Activated CD4-positive, alpha-beta T cell treated with anti-CD3 and anti-CD28 coated beads, Interleukin-2, Interleukin-4, amounts not matched to agents 100 ng/mL and 50 ng/mL, durations not matched to agents 16 hours and 8 hours (primary cell): ENCODE data around the gene DAGLB.
A peak's percentile ranks its signal among the peaks of the same experiment; 100 is the strongest.
"Not testable (repeated sequence)": the region's sequence is repeated elsewhere in the genome, so short reads cannot be mapped to it uniquely, and the experiment has no call there.

Experiments used
- DNase-seq: peaks from one replicate; pipeline ENCODE4 v3.0.0-alpha.2; 2020; ENCODE audit warnings: low spot score

DAGLB gene, protein sequence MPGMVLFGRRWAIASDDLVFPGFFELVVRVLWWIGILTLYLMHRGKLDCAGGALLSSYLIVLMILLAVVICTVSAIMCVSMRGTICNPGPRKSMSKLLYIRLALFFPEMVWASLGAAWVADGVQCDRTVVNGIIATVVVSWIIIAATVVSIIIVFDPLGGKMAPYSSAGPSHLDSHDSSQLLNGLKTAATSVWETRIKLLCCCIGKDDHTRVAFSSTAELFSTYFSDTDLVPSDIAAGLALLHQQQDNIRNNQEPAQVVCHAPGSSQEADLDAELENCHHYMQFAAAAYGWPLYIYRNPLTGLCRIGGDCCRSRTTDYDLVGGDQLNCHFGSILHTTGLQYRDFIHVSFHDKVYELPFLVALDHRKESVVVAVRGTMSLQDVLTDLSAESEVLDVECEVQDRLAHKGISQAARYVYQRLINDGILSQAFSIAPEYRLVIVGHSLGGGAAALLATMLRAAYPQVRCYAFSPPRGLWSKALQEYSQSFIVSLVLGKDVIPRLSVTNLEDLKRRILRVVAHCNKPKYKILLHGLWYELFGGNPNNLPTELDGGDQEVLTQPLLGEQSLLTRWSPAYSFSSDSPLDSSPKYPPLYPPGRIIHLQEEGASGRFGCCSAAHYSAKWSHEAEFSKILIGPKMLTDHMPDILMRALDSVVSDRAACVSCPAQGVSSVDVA

DNA sequence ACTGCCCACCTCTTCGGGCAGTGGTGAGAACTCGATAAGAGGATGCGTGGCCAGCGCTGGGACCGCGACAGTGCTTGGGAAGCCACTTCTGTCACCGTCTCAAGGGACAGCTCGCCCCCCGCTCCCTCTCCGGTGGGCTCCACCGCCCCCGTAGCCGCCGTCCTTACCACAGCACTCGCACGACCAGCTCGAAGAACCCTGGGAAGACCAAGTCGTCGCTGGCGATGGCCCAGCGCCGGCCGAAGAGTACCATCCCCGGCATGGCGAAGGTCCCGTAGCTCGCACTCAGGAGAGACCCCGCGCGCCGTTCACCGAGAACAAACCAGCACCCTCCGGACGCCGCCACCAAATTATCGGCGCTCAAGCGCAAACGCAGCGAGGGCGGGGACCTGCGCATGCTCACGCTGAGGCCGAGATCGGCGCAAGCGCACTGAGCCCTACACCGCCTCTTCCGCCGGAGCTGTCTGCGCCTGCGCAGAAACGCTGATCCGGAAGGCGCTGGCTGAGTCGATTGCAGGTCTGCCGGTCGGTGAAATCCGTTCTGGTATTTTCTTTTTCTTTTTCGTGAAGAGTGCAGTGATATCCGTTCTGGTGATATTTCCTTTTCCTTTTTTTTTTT, at the start of gene DAGLB:
Gene DAGLB (minus strand): TSS at position 374 of the 619 bp plus-strand sequence. CDS start 112 bp downstream, at position 262.
- DNase-seq = peak; percentile 96

DNA sequence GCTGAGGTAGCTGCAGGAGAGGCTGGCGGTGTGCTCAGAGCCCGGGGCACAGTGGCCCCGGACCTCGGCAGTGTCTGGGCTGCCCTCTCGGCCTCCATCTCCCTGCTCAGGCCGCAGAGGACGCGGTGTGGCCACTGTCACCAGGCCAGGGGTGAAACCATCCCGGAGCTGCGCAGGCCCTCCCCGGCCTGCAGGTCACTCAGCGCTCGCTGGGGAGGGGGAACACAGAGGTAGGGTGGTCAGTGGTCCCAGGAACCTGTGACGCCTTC, 49.8 kb upstream of the DAGLB start:
- DNase-seq = no peak

DNA sequence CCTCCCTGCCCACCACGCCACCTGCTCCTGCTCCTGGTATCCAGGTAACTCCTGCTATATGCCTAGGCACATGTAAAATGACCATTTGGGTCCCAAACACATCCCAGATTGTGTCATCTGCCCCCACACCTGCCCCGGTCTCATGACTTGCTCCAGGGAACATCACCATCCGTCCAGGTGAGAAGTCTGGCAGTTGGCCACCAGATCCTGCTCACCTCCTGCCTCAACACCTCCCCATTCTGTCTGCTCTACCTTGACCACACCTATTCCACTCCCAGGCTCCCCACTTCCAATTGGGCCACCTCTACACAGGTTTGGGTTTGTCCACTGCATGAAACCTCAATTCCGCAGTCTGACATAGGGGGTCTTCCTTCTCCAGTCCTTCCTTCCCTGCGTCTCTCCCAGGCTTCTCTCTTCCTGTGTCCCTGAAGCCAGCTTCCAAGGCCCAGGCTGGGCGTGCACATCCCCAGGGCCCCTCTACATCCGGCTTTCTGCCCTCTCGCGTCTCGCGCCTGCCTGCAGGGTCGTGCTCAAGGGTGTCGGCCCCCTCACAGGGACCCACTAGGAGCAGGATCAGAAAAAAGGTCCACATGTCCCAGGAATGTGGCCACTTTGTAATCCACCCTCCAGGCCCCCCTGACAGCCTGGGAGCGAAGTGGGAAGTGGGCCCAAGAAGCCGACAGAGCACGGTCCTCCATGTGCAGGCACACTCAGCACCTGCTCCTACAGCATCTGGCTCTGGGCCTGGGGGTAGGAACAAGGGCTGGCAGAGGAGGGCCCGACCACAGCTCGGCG, 49.3 kb upstream of the DAGLB start:
- no peak for DNase-seq

DNA sequence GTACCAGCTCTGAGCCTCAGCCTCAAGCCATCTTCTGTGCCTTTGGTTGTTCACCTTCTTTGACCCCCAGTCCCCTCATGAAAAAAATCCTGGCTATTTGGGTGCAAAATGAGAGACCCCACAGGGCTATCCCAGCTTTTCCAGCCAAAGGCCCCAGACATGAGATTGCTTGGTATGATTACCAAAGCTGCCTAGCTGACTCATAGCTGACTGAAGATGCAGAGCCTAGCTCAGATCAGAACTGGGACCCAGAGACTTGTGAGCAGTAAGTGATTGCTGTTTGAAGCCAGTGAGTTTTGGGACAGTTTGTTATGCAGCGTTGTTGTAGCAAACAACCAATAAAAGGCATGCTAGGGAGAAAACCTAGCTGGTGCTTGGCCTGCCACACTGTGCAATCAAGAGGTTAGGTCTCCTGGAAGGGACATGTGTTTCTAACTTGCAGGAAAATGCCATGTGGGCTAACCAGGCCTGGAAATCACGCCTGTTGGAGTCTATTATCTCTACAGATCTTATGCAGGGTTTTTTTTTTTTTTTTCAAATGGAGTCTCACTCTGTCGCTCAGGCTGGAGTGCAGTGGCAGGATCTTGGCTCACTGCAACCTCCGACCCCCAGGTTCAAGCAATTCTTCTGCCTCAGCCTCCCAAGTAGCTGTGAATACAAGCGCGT, 48.0 kb upstream of the DAGLB start:
- no peak for DNase-seq

DNA sequence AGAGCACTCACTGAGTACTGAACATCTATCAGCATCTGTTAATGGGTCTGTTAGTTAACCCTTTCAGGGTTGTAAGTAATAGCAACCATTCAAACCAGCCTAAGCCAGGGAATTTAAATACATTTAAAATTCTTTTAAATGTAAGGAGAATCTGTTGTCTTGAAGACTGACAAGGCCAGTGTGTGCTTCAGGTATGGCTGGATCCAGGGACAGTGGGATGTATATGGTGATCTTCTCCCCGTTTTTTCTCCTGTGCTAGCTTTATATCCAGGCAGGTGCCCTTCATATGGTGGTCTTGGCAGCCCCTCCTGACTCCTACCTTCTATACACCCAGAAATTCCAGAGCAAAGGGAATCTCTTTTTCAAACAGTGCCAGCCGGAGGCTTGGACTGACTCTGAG, 46.6 kb upstream of the DAGLB start:
- DNase-seq = no peak

DNA sequence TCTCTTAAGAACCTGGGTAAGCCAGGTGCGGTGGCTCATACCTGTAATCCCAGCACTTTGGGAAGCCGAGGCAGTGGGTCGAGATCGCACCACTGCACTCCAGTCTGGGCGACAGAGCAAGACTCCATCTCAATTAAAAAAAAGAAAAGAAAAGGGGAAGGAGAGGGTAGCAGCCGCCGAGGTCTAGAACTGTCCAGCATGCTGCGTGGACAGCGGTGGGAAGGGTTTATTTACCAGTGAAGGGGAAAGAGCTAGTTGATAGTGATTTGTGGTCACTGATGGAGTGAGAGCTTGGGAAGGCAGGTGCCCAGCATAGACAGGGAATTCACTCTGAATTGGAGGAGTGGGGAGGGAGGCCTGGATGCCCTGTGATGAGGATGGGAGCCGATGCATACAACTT, 43.4 kb upstream of the DAGLB start:
- no peak for DNase-seq

DNA sequence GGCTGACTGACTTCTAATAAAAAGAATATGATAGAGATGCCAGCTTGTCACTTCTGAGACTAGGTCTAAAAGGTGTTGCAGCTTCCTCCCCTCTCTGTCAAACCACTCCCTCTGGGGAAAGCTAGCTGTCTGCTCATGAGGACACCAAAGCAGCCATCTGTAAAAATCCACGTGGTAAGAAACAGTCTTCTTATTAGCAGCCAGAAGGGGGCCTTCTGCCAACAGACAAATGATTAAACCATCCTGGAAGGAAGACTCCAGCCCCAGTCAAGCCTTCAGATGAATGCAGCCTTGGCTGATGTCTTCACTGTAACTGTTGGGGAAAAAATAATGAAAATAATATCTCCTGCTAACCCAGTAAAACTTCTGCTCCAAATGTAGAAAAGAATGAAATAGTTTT, 41.9 kb upstream of the DAGLB start:
- no peak for DNase-seq

DNA sequence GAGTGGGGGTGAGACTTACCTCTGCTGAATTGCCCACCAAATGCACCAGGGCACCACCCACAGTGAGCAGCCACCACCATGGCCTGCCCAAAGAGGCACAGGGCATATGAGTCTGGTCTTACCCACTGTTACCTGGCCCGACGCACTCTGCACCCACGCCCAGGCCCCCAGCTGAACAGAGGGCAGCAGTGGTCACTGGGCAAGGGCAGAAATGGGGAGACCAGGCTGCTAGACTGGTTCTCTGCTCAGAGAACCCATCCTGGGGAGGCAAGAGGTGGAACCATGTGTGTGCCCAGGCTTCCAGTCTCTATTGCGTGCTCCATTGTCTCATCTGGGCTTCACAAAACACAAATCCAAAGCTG, 39.4 kb upstream of the DAGLB start:
- DNase-seq = no peak

DNA sequence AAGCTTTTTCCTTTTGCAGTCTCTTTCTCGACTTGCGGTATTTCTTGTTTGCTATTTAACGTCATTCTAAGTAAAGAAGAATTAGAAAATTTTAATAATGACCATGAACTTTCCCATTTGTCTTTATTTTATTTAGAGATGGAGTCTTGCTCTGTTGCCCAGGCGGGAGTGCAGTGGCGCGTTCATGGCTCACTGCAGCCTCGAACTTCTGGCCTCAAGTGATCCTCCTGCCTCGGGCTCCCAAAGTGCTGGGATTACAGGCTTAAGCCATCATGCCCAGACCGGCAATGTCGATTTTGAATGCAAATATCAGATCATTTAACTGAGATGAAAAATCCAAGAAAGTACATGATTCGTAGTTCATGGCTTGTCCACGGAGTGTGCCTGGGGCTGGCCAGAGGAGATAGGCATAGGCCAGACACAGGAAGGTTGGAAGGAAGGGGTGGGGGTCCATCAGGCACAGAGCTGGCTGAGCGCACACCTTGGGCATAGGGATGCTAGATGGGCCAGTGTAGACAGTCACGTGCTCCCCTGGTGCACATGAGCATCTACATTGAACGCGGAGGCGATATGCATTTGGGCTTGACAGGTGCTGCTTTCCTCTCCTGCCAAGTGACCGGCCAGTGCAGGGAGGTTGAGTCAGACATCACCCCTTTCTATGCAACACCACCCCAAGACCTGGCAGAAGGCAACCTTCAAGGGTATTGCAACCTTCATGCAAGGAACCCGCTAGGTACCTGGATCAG, 38.9 kb upstream of the DAGLB start:
- DNase-seq = no peak

DNA sequence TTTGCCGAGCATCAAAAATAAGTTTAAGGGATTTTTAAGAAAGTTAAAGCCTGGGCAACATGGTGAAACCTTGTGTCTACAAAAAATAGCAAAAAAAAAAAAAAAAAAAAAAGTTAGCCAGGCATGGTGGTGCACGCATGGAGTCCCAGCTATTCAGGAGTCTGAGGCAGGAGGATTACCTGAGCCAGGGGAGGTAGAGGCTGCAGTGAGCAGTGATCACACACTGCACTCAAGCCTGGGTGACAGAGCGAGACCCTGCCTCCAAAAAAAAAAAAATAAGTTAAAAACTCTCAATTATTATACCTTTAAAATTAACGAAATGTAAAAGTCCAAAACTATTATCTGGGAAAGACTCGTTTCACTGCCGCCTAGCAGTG, 35.0 kb upstream of the DAGLB start:
- no peak for DNase-seq

DNA sequence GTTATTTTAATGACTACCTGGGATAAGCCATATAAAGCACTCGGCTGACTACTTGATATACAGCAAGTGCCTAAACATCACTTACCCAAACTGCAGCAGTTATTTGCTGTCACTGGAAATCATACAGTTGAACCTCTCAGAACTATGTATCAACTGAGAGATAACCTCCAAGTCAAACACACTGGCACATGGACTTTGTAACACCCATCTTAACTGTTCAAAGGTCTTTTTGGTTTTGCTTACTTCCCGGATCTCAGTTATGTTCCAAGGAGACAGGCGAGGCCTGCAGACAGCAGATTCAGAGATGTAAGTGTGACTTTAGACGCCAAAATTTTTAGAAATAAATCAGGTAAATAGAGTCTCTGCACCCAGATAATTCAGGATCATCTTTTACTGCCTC, 34.6 kb upstream of the DAGLB start:
- DNase-seq = no peak

DNA sequence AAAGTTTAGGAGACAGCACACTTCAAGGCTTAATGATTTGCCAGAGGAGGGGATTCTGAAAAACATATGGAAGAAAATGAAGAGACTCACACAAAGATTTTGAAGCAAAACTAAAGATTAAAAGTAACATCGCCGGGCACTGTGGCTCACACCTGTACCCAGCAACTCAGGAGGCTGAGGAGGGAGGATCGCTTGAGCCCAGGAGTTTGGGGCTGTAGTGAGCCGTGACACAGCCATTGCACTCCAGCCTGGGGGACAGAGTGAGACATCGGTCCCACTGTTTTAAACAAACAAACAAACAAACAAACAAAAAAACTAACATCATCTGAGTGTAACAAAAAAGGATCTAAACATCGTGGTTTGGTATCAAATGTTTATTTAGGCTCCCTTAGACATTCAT, 33.7 kb upstream of the DAGLB start:
- no peak for DNase-seq

DNA sequence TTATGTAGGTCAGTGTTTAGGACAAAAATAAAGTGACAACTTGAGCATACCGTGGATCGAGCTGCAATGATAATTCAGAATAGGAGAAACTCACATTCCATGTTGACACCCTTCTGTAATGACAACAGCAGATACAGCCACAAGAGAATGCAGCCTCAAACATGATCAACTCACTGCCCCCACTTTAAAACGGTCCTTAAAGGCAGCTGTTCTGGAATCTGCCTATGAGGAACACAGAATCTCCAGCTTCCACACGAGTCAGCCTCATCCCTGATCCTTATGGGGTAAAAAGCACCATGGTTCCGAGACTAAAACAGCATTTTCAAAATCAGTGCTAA, 32.5 kb upstream of the DAGLB start:
- no peak for DNase-seq

DNA sequence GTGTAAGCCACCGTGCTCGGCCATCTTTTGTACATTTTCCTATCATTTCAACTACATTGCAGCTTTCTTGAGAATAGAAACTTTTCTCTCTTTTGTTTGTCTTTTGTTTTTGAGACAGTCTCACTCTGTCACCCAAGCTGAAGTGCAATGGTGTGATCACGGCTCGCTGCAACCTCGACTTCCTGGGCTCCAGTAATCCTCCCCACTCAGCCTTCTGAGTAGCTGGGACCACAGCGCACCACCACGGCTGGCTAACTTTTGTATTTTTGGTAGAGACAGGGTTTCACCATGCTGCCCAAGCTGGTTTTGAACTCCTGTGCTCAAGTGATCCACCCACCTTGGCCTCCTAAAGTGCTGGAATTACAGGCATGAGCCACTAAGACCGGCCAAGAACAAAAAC, 31.3 kb upstream of the DAGLB start:
- peak; percentile 6 for DNase-seq

DNA sequence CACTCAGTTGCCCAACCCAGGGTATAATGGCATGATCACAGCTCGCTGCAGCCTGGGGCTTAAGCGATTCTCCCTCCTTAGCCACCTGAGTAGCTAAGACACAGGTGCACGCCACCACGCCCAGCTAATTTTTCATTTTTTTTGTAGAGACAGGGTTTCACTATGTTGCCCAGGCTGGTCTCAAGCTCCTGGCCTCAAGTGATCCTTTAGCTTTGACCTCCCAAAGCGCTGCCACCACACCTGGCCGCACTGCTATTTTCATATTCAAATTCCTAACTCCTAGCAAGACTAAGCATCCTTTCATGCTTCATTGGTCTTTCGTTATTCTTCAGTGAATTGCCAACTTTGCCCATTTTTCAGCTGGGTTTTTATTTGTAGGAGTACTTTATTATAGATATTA, 30.4 kb upstream of the DAGLB start:
- no peak for DNase-seq

DNA sequence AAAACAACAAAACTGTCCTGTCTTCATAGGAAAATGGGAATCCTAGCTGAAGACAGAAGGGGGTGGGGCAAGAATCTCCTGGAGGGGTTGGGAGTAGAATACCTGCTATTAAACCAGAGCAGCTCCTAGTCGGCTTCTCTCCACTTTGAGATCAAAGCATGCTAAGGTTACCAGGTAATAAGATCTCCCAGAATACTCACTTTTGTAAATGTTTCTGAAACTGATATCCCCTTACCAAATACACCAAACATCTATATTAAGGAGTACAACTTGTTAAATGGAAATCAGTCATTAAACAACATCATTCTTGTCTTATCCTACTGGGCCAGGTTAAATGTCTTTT, 29.5 kb upstream of the DAGLB start:
- DNase-seq = no peak

DNA sequence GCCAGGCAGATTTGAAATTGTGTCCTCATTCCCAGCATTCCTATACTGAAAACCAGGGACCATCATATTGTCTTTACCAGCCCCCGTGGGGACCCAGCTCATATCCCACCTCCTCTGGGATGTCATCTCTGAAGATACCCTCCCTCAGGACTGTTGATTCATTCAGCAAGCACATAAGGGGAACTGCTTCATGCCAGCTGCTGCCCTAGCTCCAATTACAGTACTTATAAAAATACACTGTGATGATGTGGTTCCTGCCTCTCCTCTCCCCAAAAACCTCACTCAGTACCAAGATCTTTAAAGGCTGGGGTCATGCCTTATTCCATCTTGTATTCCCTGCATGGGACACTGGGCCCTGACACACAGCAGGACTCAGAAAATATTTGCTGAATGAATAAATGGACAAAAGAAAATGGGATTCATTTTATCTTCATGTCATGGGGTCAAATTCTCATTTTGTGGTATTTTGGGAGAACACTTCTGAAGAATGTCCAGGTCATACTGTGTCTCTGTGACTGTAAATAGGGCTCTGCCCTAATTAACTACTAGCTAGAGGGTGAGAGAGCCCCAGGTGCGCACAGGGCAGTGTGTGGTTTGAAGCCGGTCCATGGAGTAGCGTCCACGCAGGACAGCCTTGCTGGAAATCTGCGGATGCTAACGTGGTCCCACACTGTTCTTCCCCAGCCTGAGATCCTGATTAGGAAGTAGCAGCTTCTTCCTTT, 29.0 kb upstream of the DAGLB start:
- no peak for DNase-seq

DNA sequence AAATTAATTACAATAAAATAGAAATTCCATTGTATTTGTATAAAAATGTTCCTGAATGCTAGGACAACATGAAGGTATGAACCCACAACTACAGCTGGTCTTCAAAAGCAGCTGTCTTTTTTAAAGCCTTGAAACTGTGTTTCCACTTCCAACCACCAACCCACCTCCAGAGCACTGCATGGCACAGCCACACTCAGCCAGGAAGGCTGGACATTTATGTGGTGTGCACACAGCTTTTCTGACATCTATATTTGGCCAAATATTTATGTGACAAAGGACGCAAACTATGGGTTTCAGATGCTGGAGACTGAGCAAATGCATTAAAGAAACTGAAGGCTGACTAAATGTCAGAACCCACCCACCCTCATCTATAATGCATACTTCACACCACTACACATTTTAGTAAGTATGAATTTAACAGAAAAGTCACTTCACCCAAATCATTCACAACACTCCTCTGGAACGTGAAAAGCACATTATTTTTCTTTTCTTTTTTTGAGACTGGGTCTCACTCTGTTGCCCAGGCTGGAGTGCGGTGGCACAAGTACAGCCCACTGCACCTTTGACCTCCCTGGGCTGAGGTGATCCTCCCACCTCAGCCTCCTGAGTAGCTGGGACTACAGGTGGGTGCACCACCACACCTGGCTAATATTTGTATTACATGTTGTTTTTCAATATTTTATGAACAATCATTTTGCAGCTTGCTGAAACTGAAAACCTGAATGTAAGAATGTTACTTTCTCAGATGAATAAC, 27.9 kb upstream of the DAGLB start:
- no peak for DNase-seq

DNA sequence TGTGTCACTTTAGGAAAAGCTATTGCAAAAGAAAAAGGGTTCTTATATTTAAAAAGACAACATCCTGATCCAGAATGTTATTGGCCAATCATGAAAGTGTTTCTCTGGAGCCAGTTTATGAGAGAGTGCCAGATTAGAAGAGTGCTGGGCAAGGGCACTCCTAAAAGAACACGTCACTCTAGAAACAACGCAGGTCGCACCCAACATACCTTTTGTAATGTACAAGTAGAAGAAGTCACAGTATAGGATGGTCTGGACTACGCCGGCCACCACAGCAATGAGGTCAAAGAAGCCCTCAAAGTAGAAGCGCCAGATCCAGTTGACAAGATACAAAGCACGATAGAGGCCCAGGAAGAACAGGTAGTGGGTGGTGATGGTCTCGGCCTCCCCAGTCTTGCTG, 18.1 kb upstream of the DAGLB start:
- DNase-seq = no peak

DNA sequence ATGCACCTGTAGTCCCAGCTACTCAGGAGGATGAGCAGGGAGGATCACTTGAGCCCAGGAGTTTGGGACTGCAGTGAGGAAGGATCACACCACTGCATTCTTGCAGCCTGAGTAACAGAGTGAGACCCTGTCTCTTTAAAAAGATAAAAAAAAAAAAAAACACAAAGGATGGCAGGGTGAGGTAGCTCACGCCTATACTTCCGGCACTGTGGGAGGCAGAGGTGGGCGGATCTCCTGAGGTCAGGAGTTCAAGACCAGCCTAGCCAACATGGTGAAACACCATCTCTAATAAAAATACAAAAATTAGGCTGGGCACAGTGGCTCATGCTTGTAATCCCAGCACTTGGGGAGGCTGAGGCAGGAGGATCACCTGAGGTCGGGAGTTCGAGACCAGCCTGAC, 15.9 kb upstream of the DAGLB start:
- DNase-seq = not testable (repeated sequence)
